Peyer's patch (tissue), 4 donors: ENCODE results near the gene OSBPL5. TPM values are rescaled to one million over a fixed set of nuclear protein-coding genes. Genes with fewer than 3 reads are reported as not detected.

Experiments used
- DNase-seq, 3 donors: peaks; one replicate each; pipeline ENCODE4 v3.0.0-alpha.2; 2017 to 2019
- H3K27ac ChIP-seq, 4 donors: fragments of 200-600 bp; sonication (generic); one replicate each; pipeline ENCODE4 v1.5.1; 2016 to 2019
- H3K27me3 ChIP-seq, 2 donors: fragments of 200-600 bp; sonication (generic); one replicate each; pipeline ENCODE4 v1.5.1; 2019
- H3K36me3 ChIP-seq, 3 donors: fragments of 200-600 bp; sonication (generic); one replicate each; pipeline ENCODE4 v1.5.1; 2016 to 2019
- H3K4me1 ChIP-seq, 4 donors: fragments of 200-600 bp; sonication (generic); one replicate each; pipeline ENCODE4 v1.5.1; 2016 to 2019
- H3K4me3 ChIP-seq, 4 donors: fragments of 200-600 bp; sonication (generic); 1 replicate in 3 of 4; 2 replicates in 1 of 4; pipeline ENCODE4 v1.5.1; 2016 to 2019; ENCODE audit warnings: mild to moderate bottlenecking in 1 of 4
- H3K9me3 ChIP-seq, 4 donors: fragments of 200-600 bp; sonication (generic); one replicate each; pipeline ENCODE4 v1.5.1; 2016 to 2019; ENCODE audit warnings: mild to moderate bottlenecking in 1 of 4
- CTCF ChIP-seq, 6 experiments: fragments of 450-650 bp in 4 of 6; fragments of 200-600 bp in 2 of 6; sonication (generic) in 1 of 6; IDR thresholded peaks; one replicate each; pipeline ENCODE4 v1.5.1; 2017 to 2019; ENCODE audit warnings: antibody characterized with exemption in 6 of 6, mild to moderate bottlenecking in 3 of 6, moderate library complexity in 1 of 6
- POLR2A ChIP-seq, 2 donors: fragments of 450-650 bp; IDR thresholded peaks; one replicate each; pipeline ENCODE4 v1.5.1; 2017; ENCODE audit warnings: antibody characterized with exemption in 2 of 2, mild to moderate bottlenecking in 2 of 2, moderate library complexity in 2 of 2
- total RNA-seq, 4 donors: library from RNA; depleted of rRNA; stranded (reverse); fragments of >200 nt; gene quantifications; one replicate each; pipeline ENCODE4 v1.1.0, GENCODE V29; 2016

Gene OSBPL5
- total RNA-seq, 4 donors from 2014 or later: 39.8 to 110 (median 73.2) TPM

DNA sequence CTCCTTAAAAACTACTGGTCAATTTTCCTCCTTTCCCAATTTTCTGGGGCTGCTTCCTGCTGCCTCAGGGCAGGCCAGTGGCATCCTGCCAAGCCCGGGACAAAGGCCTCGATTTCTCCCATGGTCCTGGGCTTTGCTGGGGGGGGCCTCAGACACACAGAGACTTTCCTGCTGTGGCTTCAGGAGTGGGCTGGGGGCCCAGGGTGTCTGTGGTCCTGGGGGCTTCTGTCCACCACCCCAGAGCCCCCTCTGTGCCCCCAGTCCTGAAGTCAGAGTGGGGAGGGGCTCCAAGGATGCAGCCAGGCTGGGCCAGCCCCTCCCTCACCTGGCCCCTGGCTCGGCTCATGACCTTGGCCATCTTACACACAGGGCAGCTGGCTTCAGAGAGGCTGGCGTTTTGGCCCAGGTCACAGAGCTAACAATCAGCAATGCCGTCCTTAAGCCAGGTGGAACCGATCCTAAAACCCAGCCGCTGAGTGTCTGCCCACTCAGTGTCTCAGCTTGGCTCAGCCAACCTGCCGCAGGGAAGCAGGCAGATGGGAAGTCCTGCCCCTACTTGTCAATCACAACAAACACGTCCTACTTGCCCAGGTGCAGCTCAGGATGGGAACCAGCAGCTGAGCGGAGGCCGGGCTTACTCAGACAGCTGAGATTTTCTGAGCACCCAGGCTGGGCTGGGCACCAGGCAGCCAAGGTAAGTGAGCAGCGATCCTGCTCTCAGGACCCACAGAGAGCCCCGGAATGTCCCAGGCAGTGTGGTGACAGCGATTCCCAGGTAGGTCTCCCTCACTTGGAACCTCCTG, 34.6 kb downstream of the OSBPL5 start:
- no peaks in the 10 kb centered on the region for H3K27me3 ChIP-seq
- no peak overlapping the region for H3K27ac ChIP-seq
- TF ChIP-seq CTCF (IDR thresholded peaks at IDR 0.05): no peak
- no peak for TF ChIP-seq POLR2A (IDR thresholded peaks at IDR 0.05)
- H3K4me1 ChIP-seq: peaks cover 0 to 28% (median 0%) of the 10 kb centered on the region in 4 donors
- H3K4me3 ChIP-seq: no peak overlapping the region
- no peaks in the 10 kb centered on the region for H3K9me3 ChIP-seq
- DNase-seq: peak in 1 of 3 donors; percentile 47
- H3K36me3 ChIP-seq: no peaks in the 10 kb centered on the region

DNA sequence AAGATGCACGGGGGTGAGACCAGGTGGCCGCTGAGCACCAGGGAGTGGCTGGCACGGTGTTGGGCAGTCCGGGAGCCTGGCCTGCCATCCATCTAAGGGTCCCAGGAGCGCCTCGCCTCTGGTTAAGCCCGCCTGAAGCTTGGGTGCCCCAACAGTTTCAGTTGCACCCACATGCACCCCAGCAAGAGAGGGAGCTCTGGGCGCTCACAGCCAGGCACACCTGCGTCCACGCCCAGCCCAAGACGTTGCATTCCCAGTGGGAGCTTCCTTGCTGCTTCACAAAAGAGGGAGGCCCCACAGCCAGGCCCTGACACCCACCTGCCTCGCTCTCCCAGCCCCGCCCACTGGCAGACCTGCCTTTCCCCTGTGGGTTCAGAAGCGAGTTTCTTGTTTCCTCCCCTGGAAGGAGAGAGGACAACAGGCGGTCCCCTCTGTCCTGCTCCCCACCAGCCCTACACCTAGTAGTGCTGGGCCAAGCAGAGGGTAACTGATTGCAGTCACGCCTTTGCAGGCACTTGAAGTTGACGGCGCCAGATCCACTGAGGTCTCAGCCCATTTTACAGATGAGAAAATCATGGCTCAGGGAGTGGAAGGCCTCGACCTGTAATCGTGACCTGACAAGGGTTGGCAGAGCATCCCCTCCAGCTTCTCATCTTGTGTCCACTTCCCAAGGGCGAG, 35.4 kb downstream of the OSBPL5 start:
- no peak overlapping the region for H3K27ac ChIP-seq

GRCh38 chr11:3129181-3129590, 35.9 kb downstream of the OSBPL5 start:
- no peaks in the 10 kb centered on the region for H3K36me3 ChIP-seq
- no peaks in the 10 kb centered on the region for H3K27me3 ChIP-seq
- H3K9me3 ChIP-seq: no peaks in the 10 kb centered on the region
- no peak for DNase-seq
- H3K4me1 ChIP-seq: peaks cover 0 to 33% (median 0%) of the 10 kb centered on the region in 4 donors
- no peak overlapping the region for H3K4me3 ChIP-seq
- H3K27ac ChIP-seq: no peak overlapping the region
- TF ChIP-seq CTCF (IDR thresholded peaks at IDR 0.05) (no peak), POLR2A (IDR thresholded peaks at IDR 0.05) (no peak)

More for the DNA sequence above, 35.4 kb downstream of the OSBPL5 start:
- TF ChIP-seq POLR2A (IDR thresholded peaks at IDR 0.05) (no peak), CTCF (IDR thresholded peaks at IDR 0.05) (no peak)
- no peaks in the 10 kb centered on the region for H3K27me3 ChIP-seq
- H3K9me3 ChIP-seq: no peaks in the 10 kb centered on the region
- H3K4me3 ChIP-seq: no peak overlapping the region
- H3K36me3 ChIP-seq: no peaks in the 10 kb centered on the region
- DNase-seq: no peak
- peaks cover 0 to 28% (median 0%) of the 10 kb centered on the region in 4 donors for H3K4me1 ChIP-seq

GRCh38 chr11:3128356-3129180, 36.5 kb downstream of the OSBPL5 start:
- H3K27ac ChIP-seq: no peak overlapping the region

More at GRCh38 chr11:3128356-3129180, 36.5 kb downstream of the OSBPL5 start:
- no peak overlapping the region for H3K4me3 ChIP-seq
- no peak for DNase-seq
- peaks cover 0 to 39% (median 0%) of the 10 kb centered on the region in 4 donors for H3K4me1 ChIP-seq
- no peaks in the 10 kb centered on the region for H3K9me3 ChIP-seq
- TF ChIP-seq CTCF (IDR thresholded peaks at IDR 0.05) (no peak), POLR2A (IDR thresholded peaks at IDR 0.05) (no peak)
- H3K27me3 ChIP-seq: no peaks in the 10 kb centered on the region
- H3K36me3 ChIP-seq: no peaks in the 10 kb centered on the region
